Stimulated activated naive CD8-positive, alpha-beta T cell treated with anti-CD3 and anti-CD28 coated beads, Interleukin-15, amount 100 ng/mL, for 72 hours (primary cell): ENCODE results near the gene MIA3.
"Not testable (repeated sequence)": the region's sequence is repeated elsewhere in the genome, so short reads cannot be mapped to it uniquely, and the experiment has no call there.

Experiments
- ATAC-seq: fragments of 150-1000 bp; cut with Tn5 transposase; 2 replicates; pipeline ENCODE4 v1.10.0; 2021; ENCODE audit warnings: mild to moderate bottlenecking, moderate library complexity
- DNase-seq, 2 donors: peaks; one replicate each; pipeline ENCODE4 v3.0.0; 2021 to 2022
- H3K27ac Mint-ChIP-seq, 2 donors: one replicate each; pipeline ENCODE4 v1.8.0; 2022; ENCODE audit warnings: mild to moderate bottlenecking in 2 of 2, mixed read lengths in 2 of 2, moderate library complexity in 2 of 2
- H3K27me3 Mint-ChIP-seq: one replicate; pipeline ENCODE4 v1.8.0; 2022; ENCODE audit warnings: mixed read lengths
- H3K4me1 Mint-ChIP-seq: one replicate; pipeline ENCODE4 v1.8.0; 2022; ENCODE audit warnings: mild to moderate bottlenecking, mixed read lengths
- H3K4me3 Mint-ChIP-seq, 2 donors: one replicate each; pipeline ENCODE4 v1.8.0; 2022; ENCODE audit warnings: mild to moderate bottlenecking in 2 of 2, mixed read lengths in 2 of 2, moderate library complexity in 1 of 2
- H3K9me3 Mint-ChIP-seq, 2 donors: one replicate each; pipeline ENCODE4 v1.8.0; 2022; ENCODE audit warnings: mixed read lengths in 2 of 2

The MIA3 gene

DNA sequence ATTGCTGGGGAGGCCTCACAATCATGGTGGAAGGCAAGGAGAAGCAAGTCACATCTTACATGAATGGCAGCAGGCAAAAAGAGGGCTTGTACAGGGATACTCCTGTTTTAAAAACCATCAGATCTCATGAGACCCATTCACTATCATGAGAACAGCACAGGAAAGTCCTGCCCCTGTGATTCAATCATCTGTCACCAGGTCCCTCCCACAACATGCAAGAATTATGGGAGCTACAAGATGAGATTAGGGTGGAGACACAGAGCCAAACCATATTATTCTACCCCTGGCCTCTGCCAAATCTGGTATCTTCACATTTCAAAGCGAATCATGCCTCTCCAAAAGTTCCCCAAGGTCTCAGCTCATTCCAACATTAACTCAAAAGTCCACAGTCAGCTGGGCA, 11.1 kb upstream of the MIA3 start:
- no peak for ATAC-seq
- no peak for DNase-seq
- H3K4me1 Mint-ChIP-seq, result no peaks in the 10 kb centered on the region

DNA sequence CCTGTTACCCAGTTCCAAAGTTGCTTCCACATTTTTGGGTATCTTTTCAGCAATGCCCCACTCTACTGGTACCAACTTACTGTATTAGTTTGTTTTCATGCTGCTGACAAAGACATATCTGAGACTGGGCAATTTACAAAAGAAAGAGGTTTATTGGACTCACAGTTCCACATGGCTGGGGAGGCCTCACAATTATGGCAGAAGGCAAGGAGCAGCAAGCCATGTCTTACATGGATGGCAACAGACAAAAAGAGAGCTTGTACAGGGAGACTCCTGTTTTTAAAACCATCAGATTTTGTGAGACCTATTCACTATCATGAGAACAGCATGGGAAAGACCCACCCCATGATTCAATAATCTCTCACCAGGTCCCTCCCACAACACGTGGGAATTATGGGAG, 8.8 kb upstream of the MIA3 start:
- ATAC-seq, H3K9me3 Mint-ChIP-seq, H3K4me1 Mint-ChIP-seq, H3K4me3 Mint-ChIP-seq, H3K27ac Mint-ChIP-seq, DNase-seq: not testable (repeated sequence)
- H3K27me3 Mint-ChIP-seq, result peaks cover 18% of the 10 kb centered on the region

More for the DNA sequence above, 11.1 kb upstream of the MIA3 start:
- Mint-ChIP-seq H3K27me3 (no peaks in the 10 kb centered on the region), H3K27ac (no peak overlapping the region), H3K9me3 (peaks cover 6 to 9% of the 10 kb centered on the region in 2 donors), H3K4me3 (no peak overlapping the region)

DNA sequence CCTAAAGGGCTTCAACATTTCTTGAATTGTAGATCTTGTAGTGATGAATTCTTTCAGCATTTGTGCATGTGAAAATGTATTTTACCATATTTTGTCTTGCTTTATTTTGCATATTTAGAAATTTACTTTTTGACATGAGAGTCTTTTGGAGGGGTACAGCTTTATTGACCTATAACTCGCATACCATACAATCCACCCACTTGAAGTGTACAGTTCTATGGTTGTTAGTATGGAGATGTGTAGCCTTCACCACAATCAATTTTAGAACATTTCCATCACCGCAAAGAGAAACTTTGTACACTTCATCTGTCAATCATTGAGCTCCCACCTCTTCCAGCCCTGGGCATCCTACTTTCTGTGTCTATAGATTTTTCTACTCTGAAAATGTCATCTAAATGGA, 7.2 kb upstream of the MIA3 start:
- H3K4me3 Mint-ChIP-seq, result no peak overlapping the region
- no peak for DNase-seq
- no peaks in the 10 kb centered on the region for H3K4me1 Mint-ChIP-seq
- no peak overlapping the region for H3K27ac Mint-ChIP-seq
- ATAC-seq, result no peak
- H3K9me3 Mint-ChIP-seq, result peaks cover 6 to 9% of the 10 kb centered on the region in 2 donors
- H3K27me3 Mint-ChIP-seq, result peaks cover 32% of the 10 kb centered on the region

DNA sequence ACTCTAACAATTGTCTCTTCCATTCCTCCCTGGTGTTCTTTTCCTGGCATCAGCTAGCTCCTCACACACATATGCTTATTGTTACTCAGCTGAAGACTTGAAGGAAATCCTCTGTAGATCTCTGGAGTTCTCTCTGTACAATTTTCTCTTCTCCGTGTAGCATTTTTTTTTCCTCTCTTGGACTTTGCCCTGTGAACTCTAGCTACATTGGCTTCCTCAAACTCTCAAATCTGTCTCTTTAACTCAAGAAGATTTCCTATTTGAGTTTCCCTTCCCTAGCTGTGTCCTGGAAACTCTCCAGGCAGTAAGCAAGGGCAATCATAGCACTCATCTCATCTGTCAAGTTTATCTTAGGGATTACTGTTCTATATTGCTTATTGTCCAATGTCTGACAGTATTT, 4.3 kb upstream of the MIA3 start:
- DNase-seq, result no peak
- ATAC-seq, result no peak
- Mint-ChIP-seq H3K4me1 (peaks cover 8% of the 10 kb centered on the region), H3K27ac (no peak overlapping the region), H3K9me3 (peaks cover 5 to 8% of the 10 kb centered on the region in 2 donors), H3K27me3 (peaks cover 39% of the 10 kb centered on the region), H3K4me3 (no peak overlapping the region)

DNA sequence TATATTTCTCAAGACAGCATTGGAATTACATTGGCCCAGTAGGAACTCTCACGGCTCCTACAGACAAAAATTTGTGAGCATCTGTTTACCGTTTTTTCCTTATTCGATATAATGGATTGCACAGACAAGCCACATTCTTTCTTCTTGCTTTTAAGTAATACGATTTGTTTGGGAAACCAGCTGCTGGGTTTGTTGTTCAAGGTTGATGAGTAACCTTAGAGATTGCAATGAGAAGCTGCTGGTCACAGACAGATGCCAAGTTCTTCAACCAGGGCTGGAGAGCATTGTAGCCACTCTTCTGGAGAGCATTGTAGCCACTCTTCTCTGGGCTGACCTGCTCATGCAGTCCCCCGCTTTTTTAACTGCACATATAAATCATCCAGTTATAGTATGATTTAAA, 1.4 kb upstream of the MIA3 start:
- Mint-ChIP-seq H3K4me3 (peak overlapping the region in 1 of 2 donors; percentile 92), H3K9me3 (no peaks in the 10 kb centered on the region), H3K4me1 (peaks cover 35% of the 10 kb centered on the region), H3K27ac (no peak overlapping the region), H3K27me3 (peaks cover 39% of the 10 kb centered on the region)
- ATAC-seq, result no peak
- DNase-seq, result no peak

DNA sequence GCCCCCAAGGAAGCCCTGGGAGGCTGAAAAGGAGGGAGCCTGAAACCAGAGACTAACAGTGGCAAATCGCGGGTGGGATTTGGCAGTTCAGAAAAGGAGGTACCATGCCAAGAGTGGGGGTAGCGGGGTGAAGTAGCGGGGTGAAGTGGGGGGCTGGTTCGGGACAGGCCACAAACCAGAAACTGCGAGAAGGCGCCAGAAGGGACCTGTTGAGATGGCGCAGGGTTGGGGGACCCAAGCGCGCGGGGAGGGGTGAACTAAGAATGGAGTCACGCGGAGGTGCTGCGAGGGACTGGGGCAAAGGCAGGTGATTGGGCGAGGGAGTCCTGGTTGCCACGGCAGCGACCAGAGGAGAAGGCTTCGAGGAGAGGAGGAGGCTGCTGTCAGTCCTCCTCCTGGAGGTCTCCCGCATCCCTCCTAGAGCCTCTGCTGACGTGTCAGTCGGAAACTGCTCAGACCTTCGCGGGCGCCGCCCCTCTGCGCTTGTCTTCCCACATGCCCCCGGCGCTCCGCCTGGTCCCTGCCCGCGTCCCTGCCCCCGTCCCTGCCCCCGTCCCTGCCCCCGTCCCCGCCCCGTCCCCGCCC, 438 bp upstream of the MIA3 start:
- peak overlapping the region; percentile 81 to 92 for H3K4me3 Mint-ChIP-seq
- peaks cover 35% of the 10 kb centered on the region for H3K4me1 Mint-ChIP-seq
- DNase-seq (peak; percentile 87 to 92), ATAC-seq (peak; percentile 95)
- H3K27me3 Mint-ChIP-seq, result peaks cover 38% of the 10 kb centered on the region
- no peaks in the 10 kb centered on the region for H3K9me3 Mint-ChIP-seq
- H3K27ac Mint-ChIP-seq, result peak overlapping the region; percentile 87 to 97

DNA sequence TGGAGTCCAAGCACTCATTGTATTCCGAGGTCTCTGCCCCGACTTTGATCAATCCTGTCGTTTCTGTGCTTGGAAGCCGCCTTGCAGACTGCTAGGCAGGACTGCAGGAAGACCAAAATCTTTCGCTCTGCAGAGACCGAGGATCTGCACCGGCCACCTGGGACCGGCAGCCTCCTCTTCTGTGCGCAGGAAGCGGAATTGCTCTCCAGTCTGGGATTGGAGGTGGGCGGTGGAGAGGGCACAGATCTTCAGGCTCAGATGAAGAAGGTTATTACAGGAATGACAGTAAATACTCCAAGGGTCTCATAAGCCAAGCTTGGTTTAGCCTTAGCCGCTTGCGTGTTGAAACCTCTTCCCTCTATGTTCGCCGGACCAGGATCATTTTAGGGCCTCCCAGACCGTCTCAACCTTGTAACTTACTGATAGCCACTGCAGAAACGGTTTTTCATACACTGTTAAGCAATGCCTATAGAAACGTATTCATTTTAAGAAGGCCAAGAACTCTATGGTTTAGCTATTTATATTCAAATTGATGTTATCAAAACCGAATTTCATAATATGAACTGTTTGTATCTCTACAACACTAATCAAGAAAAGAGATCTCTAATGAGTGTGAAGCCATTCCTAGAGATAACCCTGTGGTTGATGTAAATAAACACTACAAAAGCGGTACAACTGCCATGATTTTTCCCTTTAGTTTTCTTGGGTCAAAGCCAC, 1.1 kb downstream of the MIA3 start:
- Mint-ChIP-seq H3K4me3 (peak overlapping the region; percentile 83 to 86), H3K4me1 (peaks cover 39% of the 10 kb centered on the region), H3K9me3 (no peaks in the 10 kb centered on the region), H3K27me3 (peaks cover 22% of the 10 kb centered on the region), H3K27ac (peak overlapping the region; percentile 29 to 79)
- DNase-seq, result no peak
- ATAC-seq, result no peak

DNA sequence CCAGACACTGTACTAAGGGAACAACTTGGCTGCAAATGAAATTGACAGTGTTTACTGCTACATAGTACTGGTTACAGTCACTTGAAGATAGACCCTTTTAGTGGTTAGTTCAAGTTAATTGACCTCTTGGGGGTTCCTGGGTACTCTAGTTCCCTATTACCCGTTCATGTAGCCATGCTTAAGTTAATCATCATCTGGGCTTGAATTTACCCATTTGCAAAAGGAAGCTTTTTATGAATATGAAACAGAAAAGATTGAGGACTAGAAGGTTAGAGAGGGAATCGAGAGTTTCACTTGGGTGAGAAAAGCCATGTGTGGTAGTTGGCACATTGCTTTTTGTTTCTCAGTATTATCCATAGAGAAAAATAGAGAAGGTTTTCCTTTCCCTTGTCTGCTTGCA, 2.7 kb downstream of the MIA3 start:
- Mint-ChIP-seq H3K27me3 (peaks cover 8% of the 10 kb centered on the region), H3K9me3 (no peaks in the 10 kb centered on the region), H3K27ac (no peak overlapping the region), H3K4me3 (no peak overlapping the region), H3K4me1 (peaks cover 39% of the 10 kb centered on the region)
- ATAC-seq, result no peak
- no peak for DNase-seq

DNA sequence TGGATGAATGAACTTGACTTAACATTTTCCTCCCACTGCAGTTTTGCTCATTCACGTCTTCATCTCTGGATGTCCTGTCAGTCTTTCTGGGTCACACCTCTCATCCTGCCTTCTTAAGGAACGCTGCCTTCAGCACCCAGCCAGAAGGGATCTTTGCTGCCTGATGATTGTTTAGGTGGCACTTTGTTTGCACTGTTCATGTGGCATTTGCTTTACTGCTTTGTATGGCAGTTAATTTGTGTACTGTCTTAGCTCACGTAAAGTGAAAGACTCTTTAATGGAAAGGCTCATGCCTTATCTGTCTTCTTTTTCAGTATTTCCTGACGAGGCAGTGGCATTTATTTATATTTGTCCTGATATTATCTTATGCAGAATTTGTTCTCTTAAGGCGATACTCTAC, 4.9 kb downstream of the MIA3 start:
- H3K27ac Mint-ChIP-seq, result no peak overlapping the region

DNA sequence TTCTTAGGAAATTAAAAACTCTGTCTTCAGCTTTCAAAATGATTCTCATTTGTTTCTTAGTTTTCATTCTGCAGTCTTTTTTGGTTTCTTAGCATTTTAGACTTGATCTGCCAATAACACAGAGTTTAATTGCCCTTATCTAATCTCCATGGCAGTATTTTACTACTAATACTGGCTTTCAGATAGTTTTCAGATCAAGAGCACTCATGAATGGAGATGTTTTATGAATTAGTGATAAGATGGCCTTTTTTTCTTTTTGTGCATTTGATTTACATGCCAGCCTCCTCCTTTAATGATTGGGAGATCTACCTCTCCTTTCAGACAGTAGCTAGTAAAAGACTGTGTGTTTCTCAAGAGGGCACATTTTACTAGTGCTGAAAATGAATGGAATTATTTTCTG, 5.6 kb downstream of the MIA3 start:
- no peak for DNase-seq
- Mint-ChIP-seq H3K4me3 (no peak overlapping the region), H3K27ac (no peak overlapping the region), H3K9me3 (no peaks in the 10 kb centered on the region), H3K4me1 (peaks cover 32% of the 10 kb centered on the region), H3K27me3 (no peaks in the 10 kb centered on the region)
- ATAC-seq, result no peak

More for the DNA sequence above, 4.9 kb downstream of the MIA3 start:
- Mint-ChIP-seq H3K4me3 (no peak overlapping the region), H3K4me1 (peaks cover 32% of the 10 kb centered on the region), H3K9me3 (no peaks in the 10 kb centered on the region), H3K27me3 (no peaks in the 10 kb centered on the region)
- DNase-seq, result no peak
- no peak for ATAC-seq

DNA sequence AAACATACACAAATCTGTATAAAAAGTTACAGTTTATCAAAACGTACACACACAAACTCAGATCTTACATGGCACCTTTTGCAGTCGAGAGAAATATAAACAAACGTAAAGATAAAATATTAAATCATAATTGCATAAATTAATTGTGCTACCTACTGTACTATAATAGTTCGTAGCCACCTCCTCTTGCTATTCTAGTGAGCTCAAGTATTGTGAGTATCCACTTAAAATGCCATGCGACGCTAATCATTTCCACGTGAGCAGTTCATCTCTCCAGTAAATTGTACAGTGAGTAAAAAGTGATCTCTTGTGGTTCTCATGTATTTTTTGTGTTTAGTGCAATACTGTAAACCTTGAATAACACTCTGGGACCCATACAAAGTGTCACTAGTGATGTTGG, 6.3 kb downstream of the MIA3 start:
- H3K9me3 Mint-ChIP-seq, result no peaks in the 10 kb centered on the region
- no peaks in the 10 kb centered on the region for H3K27me3 Mint-ChIP-seq
- H3K4me3 Mint-ChIP-seq, result no peak overlapping the region
- H3K27ac Mint-ChIP-seq, result no peak overlapping the region
- ATAC-seq (no peak), DNase-seq (no peak)
- peaks cover 25% of the 10 kb centered on the region for H3K4me1 Mint-ChIP-seq

DNA sequence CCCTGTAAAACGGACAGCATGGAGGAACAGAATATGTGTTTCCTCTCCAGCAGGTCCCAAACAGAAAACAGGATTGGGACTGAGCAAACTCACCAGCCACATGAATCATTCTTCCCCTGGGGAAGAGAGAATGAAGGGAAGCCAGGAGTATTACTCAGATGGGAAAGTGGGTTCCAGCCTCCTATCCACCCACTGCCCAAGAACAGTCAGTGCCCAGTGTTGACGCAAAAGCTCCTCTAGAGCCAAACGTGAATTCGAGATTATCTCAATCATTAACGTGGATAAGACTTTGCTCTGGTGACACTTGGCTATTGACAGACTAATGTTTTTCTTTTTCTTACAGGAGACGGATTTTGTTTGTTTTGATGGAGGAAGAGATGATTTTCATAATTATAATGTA, 9.3 kb downstream of the MIA3 start:
- no peak overlapping the region for H3K4me3 Mint-ChIP-seq
- DNase-seq (no peak), ATAC-seq (no peak)
- no peaks in the 10 kb centered on the region for H3K27me3 Mint-ChIP-seq
- H3K4me1 Mint-ChIP-seq, result peaks cover 9% of the 10 kb centered on the region
- peak overlapping the region in 1 of 2 donors; percentile 23 for H3K27ac Mint-ChIP-seq
- no peaks in the 10 kb centered on the region for H3K9me3 Mint-ChIP-seq

DNA sequence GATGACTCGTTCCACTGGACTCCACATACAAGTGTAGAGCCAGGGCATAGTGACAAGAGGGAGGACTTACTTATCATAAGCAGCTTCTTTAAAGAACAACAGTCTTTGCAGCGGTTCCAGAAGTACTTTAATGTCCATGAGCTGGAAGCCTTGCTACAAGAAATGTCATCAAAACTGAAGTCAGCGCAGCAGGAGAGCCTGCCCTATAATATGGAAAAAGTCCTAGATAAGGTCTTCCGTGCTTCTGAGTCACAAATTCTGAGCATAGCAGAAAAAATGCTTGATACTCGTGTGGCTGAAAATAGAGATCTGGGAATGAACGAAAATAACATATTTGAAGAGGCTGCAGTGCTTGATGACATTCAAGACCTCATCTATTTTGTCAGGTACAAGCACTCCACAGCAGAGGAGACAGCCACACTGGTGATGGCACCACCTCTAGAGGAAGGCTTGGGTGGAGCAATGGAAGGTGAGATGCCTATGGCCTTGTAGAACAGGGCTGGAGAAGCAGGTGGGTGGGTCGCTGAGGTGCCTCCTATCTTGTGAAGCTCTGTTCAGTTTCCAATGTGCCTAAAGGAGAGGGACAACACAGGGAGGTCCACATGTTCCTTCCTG, 12.1 kb downstream of the MIA3 start:
- Mint-ChIP-seq H3K27me3 (no peaks in the 10 kb centered on the region), H3K27ac (peak overlapping the region in 1 of 2 donors; percentile 45), H3K4me3 (no peak overlapping the region), H3K9me3 (no peaks in the 10 kb centered on the region), H3K4me1 (peaks cover 22% of the 10 kb centered on the region)
- no peak for ATAC-seq
- DNase-seq, result no peak

DNA sequence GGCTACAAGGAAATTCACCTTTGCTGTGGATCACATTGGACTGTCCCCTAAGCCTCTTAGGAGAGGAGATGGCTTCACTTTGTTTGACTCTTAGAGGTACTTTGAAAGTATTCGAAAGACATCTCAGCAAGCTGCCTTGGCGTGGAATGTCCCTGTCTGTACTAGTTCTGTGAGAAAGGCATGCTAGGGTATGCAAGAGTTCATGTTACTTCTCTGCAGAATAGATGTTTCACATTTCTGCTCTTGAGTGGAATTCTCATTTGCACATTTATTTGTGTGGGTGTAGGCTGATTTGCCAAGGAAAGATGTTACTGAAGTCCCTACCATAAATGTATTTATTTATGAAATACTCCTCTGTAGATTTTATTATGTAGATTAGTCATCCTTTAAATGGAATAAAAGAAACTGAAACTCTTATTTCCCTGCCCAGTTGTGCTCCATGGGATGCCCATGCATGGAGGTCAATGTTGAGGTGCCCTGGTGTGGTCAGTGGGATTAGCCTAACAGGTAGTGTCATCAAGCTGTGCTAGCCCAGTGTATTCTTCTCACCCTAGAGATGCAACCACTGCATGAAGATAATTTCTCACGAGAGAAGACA, 13.8 kb downstream of the MIA3 start:
- DNase-seq (no peak), ATAC-seq (no peak)
- Mint-ChIP-seq H3K4me1 (peaks cover 22% of the 10 kb centered on the region), H3K27ac (peak overlapping the region in 1 of 2 donors; percentile 54), H3K4me3 (no peak overlapping the region), H3K9me3 (no peaks in the 10 kb centered on the region), H3K27me3 (no peaks in the 10 kb centered on the region)

DNA sequence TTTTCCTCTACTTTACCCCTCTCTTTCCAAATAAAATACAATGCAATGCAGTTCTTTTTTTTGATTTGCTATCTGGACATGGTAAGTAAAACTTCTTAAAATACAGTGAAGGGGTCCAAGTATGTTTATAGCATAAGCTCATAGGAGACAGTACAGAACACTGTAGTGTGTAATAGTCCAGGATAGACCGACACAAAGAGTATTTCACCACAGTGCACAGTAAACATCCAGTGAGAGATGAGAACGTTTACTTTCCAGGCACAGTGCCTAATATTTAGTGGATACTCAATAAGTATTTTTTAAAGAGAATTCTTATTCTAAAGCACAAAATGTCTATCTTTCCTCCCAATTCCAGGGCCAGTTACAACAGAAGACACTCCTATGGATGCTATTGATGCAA, 14.9 kb downstream of the MIA3 start:
- H3K4me3 Mint-ChIP-seq, result no peak overlapping the region
- H3K4me1 Mint-ChIP-seq, result peaks cover 22% of the 10 kb centered on the region
- H3K9me3 Mint-ChIP-seq, result no peaks in the 10 kb centered on the region
- no peak overlapping the region for H3K27ac Mint-ChIP-seq
- H3K27me3 Mint-ChIP-seq, result no peaks in the 10 kb centered on the region
- ATAC-seq, result no peak
- no peak for DNase-seq
